Activated naive CD4-positive, alpha-beta T cell (primary cell): ENCODE results near the gene RANBP3L.
"Not testable (repeated sequence)": the region's sequence is repeated elsewhere in the genome, so short reads cannot be mapped to it uniquely, and the experiment has no call there.

Source experiments
- DNase-seq, 4 experiments: peaks; one replicate each; lab custom pipeline; 2025; lab: John Stamatoyannopoulos, UW

RANBP3L gene

DNA sequence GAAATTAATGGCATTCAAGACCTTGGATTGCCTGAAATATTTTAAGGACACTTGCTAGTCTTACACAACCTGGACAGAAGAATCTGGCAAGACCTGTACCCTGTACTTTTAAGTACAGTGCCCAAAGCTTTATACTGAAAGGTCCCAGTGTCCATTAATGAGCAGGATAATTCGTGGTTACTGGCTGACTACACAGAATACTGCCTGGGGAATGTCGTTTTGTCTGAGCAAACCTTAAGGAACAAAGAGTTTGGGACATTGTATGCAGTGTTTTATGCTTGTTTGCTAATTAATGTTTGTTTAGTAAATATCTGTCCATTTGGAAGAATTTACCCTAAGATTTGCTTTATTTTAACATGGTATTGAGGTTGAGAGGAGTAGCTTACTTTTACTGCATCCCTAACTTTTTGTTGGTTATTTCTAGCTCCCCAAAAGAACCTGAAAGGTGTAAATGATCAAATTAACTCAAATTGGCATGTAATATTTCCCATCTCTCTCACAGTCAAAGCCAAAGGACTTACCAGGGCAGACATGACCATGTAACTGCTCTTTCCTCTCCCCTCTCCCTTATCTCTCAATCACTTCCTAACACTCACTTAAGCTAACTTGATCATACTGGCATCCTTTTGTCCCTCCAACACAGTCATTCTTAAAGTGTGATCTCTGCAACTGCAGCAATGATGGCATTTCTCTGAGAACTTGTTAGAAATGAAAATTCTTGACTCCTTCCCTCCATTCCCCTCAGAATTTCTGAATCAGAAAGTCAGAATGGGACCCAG, 15.7 kb downstream of the RANBP3L start:
- DNase-seq: no peak

DNA sequence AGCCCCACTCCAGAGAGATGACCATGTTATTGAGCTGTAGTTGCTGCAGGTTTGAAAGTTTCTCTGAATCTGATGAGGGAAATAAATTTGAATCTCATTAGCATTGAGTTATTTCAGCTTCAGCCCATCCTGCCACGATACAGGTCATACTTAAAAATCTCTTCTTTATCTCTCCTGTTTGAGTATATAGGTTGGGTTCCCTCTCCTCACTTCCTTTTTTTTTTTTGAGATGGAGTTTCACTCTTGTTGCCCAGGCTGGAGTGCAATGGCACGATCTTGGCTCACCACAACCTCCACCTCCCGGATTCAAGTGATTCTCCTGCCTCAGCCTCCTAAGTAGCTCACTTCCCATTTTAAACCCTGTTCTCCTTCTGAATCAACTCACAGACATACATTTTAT, 17.9 kb downstream of the RANBP3L start:
- not testable (repeated sequence) for DNase-seq

DNA sequence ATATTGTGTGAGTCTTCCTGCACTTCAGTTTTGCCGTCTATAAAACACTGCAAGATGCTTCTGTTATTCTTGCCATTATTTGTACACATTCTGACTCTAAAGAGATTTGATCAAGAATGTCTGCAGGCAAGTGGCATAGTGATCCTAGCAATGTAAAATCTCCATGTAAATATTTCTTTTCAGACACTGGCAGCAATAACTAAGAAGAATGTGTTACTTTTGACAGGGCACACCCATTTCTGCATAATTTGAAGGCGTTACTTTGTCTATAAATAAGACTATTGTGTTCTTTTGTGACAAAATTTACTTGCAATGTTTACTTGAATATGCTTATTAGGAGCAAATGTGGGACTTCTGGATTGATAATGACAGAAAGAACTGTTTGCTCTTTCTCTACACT, 20.1 kb downstream of the RANBP3L start:
- DNase-seq: no peak

DNA sequence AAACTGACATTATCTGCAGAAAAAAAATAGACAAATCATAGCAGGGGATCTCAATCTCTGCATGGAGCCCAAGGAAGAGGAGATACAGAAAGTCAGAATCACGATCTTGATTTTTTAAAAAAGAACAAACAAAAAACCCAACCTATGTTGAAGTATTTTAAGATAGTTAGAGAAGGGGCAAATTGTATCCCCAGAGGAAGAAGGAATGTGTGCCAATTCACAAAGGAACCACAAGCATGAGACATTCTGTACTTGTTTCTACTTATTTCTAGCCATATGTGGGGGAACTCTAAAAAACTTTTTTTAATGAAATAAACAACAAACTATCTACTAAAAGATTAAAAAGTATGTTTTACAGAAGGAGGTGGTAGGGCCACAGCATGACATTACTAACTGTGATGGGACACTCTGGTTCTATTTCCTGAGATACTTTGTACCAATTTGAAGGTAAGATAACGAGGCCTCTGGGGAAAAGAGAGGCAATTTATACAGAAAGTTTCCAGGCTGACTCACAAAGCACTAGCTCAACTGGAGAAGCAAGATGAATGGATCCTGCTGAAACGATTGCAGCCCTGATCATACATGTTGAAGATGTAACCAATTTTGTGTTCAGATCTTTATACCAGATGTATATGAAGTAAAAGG, 22.5 kb downstream of the RANBP3L start:
- no peak for DNase-seq

DNA sequence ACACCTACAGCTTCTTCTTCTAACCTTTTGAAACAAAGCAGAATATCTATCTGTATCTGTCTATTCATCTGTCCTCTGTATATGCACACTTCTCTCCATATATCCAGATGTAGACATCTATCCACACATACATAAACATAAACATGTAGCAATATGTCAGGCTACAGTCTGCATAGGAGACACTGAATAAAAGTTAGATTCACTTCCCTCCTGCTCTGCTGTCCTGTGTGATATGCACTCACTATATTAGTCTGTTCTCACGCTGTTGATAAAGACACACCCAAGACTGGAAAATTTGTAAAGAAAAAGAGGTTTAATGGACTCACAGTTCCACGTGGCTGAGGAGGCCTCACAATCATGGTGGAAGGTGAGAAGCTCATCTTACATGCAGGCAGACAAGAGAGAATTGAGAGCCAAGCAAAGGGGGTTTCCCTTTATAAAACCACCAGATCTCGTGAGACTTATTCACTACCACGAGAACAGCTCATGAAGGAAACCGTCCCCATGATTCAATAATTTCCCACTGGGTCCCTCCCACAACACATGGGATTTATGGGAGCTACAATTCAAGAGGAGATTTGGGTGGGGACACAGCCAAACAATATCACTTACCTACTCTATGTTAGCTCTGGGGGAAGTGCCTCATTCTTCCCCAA, 24.1 kb downstream of the RANBP3L start:
- no peak for DNase-seq

DNA sequence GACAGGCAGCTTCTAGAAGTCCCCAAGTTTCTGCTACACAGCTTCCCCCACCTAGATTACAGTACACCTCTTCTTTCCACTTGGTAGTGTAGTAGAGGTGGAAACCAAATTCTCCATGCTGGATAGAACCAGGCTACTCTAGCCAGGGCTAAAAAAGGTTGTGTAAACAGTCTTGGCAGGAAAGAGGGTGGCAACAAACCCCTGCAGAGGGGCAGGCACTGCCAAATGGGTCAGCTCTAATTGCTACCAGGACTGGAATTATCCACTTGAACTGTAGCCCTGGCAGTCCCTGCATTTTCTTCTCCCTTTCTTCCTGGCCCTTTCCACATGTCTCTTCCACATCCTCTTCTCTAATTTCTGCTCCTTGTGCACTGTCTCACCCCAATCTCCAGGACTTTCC, 24.8 kb downstream of the RANBP3L start:
- no peak for DNase-seq

DNA sequence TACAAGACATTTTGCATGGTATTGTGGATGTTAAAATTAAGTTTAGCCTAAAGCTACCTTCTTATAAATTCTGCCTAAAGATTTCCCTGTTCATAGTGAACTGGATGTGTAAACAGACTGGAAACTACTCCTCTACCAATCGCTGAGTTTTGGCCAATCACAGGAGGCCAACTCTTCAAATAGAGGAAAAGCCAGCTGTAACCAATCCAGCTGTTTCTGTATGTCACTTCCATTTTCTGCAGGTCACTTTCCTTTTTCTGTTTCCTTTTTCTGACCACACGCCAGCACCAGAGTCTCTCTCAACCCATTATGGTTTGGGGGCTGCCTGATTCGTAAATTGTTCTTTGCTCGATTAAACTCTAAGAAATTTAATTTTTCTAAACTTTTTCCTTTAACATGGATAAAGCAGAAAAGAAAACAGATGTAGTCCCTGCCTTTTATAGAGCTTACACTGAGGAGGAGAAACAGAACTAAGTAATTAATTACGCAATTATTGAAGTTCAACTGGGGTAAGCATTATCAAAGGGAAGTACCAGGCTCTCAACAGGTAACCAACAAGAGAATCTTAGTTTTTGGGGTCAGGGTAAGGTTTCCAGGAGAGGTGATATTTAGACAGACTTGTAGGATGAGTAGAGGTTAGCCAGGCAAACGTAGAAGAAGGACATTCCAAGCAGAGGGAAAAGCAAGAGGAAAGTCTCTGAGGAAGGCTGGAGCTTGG, 27.7 kb downstream of the RANBP3L start:
- no peak for DNase-seq

DNA sequence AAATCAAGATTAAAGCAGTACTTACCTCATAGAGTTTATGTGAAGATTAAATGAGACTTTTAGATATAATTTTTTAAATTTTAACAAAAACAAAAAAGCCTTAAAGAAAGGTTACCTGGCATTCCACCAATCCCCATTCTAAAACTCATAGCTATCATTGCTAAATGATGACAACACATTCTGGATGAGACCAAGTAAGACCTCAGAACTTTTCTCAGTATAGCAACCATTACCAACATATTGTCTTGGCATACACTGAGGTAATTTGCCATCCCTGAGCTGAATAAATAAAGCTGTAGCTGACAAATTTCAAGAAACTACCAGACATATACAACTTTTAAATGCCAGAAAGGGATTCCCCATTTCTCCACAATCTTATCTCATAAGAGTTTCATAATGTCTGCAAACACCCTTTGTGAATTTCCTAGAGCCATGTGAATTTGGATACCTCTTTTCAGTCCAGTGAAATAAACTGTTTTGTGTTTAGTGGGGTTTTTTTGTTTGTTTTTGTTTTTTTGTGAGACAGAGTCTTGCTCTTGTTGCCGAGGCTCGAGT, 29.5 kb downstream of the RANBP3L start:
- no peak for DNase-seq

DNA sequence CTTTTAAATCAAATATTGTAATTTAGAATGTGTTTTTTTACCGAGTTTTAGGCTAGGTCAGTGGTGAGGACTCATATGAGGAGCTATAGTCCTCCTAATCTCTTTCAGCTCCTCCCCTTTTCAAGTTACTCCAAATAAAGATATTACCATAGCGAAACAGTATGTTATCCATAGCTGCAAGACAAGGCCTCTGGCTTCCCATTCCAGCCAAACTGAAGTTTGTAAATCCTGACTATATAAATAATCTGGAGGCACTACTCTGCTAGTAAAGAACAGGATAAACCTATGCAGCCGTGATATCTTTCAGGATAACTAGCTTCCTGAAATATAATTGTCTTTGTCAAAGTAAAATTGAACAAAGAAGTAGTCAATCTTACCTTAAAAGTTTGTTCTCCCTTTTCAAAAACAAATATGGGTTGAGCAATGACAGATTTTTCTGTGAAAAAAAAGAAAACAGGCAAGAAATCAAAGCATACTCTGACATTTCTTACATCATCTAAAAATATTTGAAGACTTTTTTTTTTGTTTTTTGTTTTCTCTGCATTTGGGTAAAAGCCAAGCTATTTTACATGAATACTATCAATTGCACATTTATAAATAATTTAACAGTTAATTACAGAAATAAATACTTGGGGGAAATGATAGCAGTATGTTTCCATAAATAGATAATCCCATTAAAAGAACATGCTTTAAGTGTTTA, 30.7 kb downstream of the RANBP3L start:
- no peak for DNase-seq

DNA sequence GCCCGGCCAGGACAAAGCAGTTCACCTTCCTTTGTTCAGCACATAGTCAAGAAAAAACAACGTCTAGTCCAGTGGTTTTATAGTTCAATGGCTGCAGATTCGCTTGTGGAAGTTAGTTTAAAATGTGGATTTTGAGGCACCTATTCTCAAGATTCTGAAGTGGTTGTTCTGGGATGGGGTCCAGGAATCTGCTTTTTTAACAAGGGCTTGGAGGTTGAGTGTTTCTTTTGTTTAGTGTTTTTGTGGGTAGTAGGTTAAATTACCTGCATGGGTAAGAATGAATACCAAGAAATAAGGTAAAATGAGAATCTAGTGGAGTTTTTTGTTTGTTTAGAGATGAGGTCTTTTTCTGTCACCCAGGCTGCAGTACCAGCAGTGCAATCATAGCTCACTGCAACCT, 31.5 kb downstream of the RANBP3L start:
- no peak for DNase-seq

DNA sequence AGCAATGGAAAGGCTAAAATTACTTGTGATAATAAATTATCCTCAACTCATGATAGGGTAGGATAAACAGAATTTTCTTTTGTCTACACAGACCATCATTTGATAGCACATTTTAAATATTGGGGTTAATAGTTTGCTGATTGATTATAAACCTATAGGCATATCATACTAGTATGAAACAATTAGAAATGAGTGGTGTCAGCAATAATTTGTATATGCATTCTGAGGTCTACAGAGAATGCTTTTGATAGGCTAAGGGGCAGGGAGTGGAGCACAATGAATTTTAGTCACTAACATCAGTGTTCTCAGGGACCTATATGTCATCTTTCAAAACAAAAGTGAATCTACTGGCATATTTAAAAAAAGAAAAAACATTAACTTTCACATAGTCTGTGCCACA, 32.2 kb downstream of the RANBP3L start:
- DNase-seq: no peak

DNA sequence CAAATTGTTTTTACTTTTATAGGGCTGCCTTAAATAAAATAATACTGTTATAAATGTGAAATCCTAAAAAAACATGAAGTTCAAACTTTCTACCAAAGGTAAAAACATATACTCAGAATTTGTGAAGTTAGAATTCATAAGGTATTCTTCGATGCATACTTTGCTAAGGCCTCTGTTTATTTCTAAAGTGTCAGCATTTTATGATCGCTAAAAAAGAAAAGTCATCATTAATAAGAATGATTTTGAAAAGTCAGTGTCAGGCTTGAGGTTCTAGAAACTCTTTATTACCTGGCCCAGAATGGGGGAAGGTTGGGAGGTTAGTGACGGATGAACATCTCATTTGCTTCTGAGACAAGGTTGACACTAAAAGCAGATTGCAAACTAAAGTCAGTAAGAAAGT, 33.8 kb downstream of the RANBP3L start:
- DNase-seq: no peak

DNA sequence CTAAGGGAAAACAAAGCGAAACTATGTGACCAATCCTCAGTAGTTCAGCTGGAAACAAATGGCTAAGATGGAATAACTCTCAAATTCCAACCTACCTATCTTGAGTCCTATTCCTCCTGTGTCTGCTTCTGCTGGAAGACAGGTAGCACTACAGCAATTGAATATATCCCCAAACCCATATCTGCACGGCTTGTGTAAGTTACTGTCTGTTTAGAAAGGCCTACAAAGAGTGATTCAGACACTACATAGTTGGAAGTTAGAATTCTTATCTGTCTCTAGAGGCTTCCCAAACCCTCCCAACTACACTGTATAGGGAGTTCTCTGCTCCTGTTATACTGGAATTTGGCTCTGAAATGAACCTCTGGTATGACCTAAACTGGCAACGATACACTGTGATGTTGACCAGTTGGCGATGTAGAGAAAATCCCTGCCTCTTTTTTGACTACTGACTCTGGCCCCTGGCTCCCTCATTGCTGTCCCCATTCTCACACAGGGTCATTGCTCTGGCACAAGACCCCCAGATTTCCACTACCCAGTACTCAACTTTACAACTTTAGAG, 37.4 kb downstream of the RANBP3L start:
- DNase-seq: no peak

DNA sequence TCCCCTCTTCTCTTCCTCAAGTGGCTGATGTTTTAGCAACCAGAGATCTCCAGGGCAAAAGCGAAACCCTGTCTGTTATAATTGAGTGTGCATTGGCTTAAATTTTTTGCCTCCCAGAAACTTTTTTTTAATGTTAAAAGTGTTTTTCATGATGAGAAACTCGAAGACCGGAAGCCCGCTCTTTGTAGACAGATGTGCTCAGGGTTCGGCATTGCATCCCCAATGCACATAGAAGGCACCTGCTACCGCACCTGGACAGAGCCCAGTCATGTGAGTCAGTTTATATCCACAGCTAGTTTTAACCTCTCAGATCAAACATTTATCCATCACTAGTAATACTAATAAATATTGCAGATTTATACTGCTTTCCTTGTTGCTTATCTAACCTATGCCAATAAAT, 40.5 kb downstream of the RANBP3L start:
- DNase-seq: no peak

DNA sequence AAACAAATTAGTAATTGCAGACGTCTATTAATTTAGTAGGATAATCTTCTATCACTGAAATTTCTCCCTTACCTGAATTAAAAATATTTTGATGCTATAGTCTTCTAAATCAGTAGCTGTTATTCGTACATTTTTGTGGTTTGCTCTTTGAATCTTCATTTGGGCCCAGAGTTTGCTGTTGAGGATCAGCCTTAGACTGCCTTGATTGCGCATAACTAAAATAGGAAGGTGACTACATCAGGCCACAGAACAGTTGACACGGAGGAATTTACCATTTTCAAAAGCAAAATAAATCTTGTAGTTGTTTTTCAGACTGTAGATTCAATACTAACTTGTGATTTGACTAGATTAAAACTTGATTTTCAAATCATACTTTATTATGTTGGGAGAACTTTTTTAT, 48.1 kb downstream of the RANBP3L start:
- no peak for DNase-seq

DNA sequence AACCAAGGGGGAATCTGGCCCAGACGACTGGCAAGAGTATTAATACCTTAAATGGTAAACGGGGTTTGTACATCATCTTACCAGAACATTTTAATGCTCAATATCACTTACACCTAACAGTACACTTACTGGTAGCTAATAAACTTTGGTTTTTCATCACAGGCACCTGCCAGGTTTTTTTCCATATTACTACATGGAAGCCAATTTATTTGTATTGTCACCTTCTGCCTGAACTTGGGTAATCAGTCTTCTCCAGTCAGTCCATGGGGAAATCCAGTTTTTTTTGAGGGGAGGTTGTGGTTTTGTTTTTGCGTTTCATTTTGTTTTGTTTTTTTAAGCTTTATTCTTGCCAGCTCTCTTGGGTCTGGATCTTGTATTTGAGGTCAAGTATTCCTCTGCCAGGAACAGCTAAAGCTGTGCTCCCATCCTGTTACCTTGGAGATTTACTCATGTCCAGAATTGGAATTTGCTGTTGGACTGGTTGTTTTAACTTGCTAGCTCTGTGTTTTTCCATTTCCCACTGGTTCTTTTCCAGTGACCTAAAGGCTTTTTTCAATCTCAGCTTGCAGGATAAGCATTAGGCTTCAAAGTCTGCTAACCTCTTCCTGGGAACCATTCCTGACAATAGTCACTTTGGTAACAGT, 48.9 kb downstream of the RANBP3L start:
- DNase-seq: no peak

DNA sequence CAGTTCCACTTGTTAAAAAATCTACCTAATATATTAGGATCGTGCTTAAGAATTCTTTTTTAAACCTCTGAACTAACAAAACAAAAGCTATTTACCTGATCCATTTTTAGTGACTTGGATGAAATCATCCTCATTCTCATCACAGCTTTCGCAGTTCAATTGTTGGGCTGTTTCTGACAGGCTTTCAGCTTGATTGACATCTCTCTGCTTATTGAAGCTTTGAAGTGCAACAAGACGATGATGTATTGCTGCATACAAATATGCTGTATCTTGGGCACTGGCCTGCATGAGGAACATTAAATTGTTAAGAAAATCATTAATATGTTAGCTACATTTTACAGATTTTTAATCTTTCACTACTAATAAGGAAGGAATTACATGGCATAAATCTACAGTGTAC, 50.5 kb downstream of the RANBP3L start:
- no peak for DNase-seq

DNA sequence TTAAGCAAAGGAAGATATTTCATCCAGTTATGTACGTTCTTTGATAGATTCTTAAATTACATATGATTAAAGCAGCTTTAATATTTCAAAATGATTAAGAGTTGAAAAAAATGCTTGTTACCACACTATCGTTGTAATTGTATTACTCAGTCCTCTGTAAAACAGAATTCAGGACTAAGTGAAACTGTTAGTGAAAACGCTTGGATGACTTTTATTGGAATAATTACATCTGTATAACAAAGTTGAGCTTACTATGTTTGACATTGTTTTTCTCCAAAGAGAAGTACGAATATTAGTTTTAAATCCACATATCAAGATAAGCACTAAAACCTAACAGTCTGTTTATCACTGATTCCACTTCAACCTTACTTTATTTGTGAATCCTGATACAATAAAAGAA, 51.3 kb downstream of the RANBP3L start:
- DNase-seq: no peak

DNA sequence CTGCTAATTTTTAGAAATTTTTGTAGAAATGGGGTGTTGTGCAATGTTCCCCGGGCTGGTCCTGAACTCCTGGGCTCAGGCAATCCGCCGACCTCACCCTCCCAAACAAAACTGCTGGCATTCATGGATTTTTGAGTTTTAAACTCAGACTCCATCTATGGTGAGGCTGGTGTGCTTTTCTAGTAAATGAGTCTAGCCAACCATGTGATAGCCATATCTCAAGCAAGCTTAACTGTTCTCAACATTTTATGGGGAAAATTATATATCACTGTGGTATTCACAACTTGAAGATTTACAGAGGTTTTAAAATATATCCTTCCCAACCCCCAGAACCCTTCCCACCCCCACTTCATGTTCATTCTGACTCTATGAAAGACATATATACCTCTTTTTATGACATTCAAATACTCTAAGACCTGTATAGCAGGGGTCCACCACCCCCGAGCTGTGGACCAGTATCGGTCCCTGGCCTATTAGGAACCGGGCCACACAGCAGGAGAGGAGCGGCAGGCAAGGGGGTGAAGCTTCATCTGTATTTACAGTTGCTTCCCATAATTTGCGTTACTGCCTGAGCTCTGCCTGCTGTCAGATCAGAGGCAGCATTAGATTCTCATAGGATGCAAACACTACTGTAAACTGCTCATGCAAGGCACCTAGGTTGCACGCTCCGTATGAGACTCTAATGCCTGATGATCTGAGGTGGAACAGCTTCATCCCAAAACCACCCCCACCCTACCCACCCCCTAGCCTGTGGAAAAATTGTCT, 55.5 kb downstream of the RANBP3L start:
- DNase-seq: no peak

DNA sequence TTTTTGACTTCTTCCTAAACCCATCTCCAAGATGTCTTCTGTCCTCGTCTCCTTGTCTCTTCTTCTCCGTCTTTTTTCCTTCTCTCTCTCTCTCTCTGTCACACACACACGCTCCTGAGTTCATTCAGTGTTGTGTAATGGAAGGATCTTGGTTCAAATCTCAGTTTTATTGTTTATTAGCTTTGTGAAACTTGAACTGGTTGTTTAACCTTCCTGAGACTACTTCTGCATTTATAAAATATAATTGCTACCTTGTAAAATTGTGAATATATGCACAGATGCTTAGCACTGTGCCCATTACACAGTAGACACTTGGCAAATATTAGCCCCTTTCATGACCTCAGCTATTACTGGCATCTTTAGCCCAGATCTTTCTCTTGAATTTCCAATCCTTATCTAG, 57.6 kb downstream of the RANBP3L start:
- DNase-seq: no peak
